Stimulated activated memory B cell treated with anti-CD40 and anti-IgM and Interleukin-4, amounts not matched to agents 10 μg/mL and 1 μg/mL and 100 μg/mL, for 72 hours (primary cell): ENCODE measurements around the gene MUCL3.

Source experiments
- ATAC-seq: fragments of 150-1000 bp; cut with Tn5 transposase; 2 replicates; pipeline ENCODE4 v1.10.0; 2021
- H3K27ac Mint-ChIP-seq: one replicate; pipeline ENCODE4 v1.8.0; 2022; ENCODE audit warnings: mild to moderate bottlenecking, mixed read lengths
- H3K27me3 Mint-ChIP-seq: one replicate; pipeline ENCODE4 v1.8.0; 2022; ENCODE audit warnings: mixed read lengths
- H3K36me3 Mint-ChIP-seq: one replicate; pipeline ENCODE4 v1.8.0; 2022; ENCODE audit warnings: mixed read lengths
- H3K4me1 Mint-ChIP-seq: one replicate; pipeline ENCODE4 v1.8.0; 2022; ENCODE audit warnings: mixed read lengths
- H3K4me3 Mint-ChIP-seq: one replicate; pipeline ENCODE4 v1.8.0; 2022; ENCODE audit warnings: mild to moderate bottlenecking, moderate library complexity, mixed read lengths
- H3K9me3 Mint-ChIP-seq: one replicate; pipeline ENCODE4 v1.8.0; 2022; ENCODE audit warnings: mixed read lengths

MUCL3 gene

DNA sequence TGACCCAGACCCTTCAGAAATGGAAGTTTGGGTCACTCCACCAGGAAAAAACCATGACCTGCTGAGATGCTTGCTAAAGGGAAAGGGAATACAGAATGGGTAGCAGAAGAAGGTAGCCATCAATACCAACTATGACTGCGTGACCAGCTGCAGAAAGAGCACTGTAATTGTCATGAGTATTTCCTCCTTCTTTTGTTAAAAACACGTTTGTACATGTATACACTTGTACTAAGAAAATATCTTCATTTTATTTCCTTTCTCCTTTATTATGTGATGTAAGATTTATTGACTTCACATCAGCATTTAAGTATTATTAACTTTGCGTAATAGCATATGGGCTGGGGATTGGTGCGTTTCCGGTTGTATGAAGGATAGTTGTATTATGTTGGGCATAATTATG lies 30.2 kb downstream of the MUCL3 start:
- H3K27ac Mint-ChIP-seq = no peak overlapping the region
- H3K27me3 Mint-ChIP-seq = peaks cover 33% of the 10 kb centered on the region
- no peaks in the 10 kb centered on the region for H3K9me3 Mint-ChIP-seq
- no peak overlapping the region for H3K4me3 Mint-ChIP-seq
- no peak for ATAC-seq
- peaks cover 15% of the 10 kb centered on the region for H3K4me1 Mint-ChIP-seq
- H3K36me3 Mint-ChIP-seq = no peaks in the 10 kb centered on the region

DNA sequence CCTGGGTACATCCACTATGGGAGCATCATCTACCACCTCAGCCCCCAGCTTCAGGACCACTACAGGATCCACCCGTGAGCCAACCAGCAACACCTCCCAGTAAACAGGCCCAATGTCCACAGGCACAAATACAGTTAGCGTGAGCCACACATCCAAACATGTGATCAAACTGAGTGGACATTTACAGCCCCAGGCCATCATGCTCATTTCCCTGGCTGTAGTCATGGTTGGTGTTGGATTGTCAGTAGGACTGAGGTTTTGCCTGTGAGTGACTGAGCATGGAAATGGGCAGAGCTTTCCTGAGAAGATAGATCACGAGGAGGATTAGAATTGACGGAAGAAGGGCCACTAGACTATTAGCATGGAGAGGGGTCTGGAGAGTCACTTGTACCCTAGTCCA lies 32.0 kb downstream of the MUCL3 start:
- Mint-ChIP-seq H3K4me3 (no peak overlapping the region), H3K36me3 (no peaks in the 10 kb centered on the region), H3K4me1 (peaks cover 15% of the 10 kb centered on the region), H3K9me3 (no peaks in the 10 kb centered on the region), H3K27ac (no peak overlapping the region), H3K27me3 (peaks cover 31% of the 10 kb centered on the region)
- no peak for ATAC-seq

DNA sequence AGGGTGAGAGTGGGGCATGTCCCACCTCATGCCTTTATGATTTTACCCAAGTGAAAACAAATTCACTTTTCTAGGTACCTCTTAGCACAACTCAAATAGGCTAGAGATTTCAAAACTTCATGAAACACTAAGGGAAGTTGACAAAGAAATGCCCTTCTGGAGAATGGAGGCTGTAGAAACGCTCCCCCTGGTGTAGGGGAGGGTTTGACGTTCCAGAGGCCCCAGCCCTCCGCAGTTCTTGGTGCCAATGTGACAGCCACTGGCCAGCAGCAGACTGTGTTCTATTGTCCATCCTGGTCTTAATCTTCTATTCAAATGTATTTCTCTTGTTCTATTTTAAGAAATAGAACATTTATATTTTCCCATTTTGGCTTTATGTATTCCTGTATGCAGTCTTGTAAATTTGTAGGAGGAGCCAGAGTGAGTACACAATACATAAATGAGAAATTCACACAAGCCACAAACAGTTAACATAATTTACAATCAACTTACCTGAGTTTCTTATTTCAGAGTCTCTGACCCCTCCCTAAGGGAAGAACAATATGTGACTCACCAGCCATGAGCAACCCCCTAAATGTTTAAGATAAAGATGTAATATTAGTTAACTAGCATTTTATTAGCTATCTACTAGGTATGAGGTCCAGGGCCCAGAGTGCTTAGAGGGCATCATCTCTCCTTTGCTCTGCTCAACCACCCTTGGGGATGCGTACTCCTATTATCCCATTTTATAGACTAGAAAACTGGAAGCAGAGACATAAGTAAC lies 33.9 kb downstream of the MUCL3 start:
- Mint-ChIP-seq H3K27ac (no peak overlapping the region), H3K4me1 (peaks cover 14% of the 10 kb centered on the region), H3K9me3 (no peaks in the 10 kb centered on the region), H3K27me3 (peaks cover 40% of the 10 kb centered on the region), H3K36me3 (no peaks in the 10 kb centered on the region), H3K4me3 (no peak overlapping the region)
- no peak for ATAC-seq

DNA sequence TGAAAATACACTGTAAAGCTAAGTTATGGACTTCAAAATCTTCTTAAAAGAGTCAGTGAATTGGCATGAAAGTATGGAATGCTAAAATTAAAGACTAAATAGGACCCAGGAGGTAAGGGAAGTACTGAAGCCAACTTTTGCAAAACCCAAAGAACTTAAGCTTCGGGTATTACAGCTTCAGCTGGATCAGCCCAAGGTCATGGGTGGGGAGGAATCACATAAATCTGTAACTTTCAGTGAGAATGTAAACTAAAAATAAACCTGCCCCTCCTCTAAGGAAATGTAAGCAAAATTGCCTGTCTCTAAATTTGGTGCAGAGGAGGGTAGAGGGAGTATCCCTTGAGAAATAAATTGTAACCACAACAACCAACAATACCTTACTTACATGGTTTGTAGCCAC lies 38.4 kb downstream of the MUCL3 start:
- Mint-ChIP-seq H3K9me3 (no peaks in the 10 kb centered on the region), H3K27me3 (peaks cover 53% of the 10 kb centered on the region), H3K36me3 (no peaks in the 10 kb centered on the region), H3K4me3 (no peak overlapping the region), H3K4me1 (peaks cover 7% of the 10 kb centered on the region), H3K27ac (no peak overlapping the region)
- no peak for ATAC-seq

DNA sequence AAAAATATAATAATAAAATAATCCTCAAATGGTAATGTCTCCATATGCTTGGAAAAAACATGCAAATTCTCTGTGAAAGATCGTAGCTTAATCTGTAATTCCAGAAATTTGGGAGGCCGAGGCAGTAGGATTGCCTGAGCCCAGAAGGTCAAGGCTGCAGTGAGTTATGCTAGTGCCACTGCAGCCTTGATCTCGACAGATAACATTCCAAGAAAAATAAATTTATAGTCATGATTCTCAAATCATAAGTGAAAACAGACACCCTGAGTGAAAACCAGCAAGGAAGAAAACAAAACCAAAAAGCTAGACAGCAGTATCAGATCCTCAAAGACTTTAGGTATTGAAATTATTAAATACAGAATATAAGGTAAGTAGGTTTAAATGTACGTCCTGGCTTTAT lies 38.9 kb downstream of the MUCL3 start:
- Mint-ChIP-seq H3K27me3 (peaks cover 53% of the 10 kb centered on the region), H3K4me3 (no peak overlapping the region), H3K4me1 (peaks cover 5% of the 10 kb centered on the region), H3K36me3 (no peaks in the 10 kb centered on the region), H3K9me3 (no peaks in the 10 kb centered on the region), H3K27ac (no peak overlapping the region)
- ATAC-seq = no peak

DNA sequence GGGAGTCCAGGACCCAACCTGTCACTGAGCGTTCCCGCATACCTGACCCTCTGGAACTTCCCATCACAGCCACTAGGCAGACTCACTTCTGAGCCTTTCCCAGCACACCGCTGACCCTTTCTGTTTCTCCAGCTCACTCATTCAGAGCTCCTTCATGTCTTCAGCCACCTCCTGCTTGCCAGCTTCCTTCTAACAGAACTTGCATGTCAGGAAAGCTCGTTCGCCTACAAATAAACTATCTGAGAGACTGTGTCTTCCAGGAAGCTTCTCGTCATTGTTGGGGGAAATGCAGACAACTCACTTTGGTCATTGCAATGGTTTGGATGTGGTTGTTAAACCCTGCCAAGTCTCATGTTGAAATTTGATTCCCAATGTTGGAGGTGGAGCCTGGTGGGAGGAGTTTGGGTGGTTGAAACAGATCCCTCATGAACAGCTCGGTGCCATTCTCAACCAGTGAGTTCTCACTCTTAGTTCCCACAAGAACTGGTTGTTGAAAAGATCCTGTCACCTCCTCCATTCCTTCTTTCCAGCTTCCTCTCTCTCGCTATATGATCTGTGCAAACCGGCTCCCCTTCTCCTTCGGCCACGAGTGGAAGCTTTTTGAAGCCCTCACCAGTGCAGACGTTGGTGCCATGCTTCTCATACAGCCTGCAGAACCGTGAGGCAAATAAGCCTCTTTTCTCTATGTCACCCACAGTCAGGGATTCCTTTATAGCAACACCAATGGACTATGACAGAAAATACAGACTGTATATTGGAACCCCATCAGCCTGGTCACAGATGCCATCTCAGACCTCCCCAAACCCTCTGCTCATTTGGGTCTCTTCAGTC lies 41.4 kb downstream of the MUCL3 start:
- Mint-ChIP-seq H3K9me3 (no peaks in the 10 kb centered on the region), H3K36me3 (no peaks in the 10 kb centered on the region), H3K4me1 (peaks cover 5% of the 10 kb centered on the region), H3K27ac (no peak overlapping the region), H3K4me3 (no peak overlapping the region), H3K27me3 (peaks cover 69% of the 10 kb centered on the region)
- ATAC-seq = no peak

DNA sequence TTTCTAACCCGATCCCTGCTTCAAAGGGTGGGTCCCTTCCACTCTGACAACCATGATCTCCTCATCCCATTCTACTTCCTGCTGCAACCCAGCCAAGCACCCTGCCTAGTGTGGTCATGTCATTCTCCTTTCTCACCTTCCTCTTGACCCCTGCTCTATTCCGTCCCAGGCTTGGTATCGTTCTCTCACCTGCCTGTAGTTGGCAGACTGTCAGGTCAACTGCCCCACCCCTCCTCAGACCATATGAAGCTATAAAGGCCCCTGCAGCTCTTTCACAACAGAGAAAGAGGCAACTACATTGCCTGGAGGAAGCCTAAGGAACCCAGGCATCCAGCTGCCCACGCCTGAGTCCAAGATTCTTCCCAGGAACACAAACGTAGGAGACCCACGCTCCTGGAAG lies 42.7 kb downstream of the MUCL3 start, which contains the start of gene MUC21:
Gene MUC21 (plus strand): TSS at position 280 of the 400 bp plus-strand sequence. CDS start 241 bp downstream, outside the sequence.
- Mint-ChIP-seq H3K27me3 (peaks cover 56% of the 10 kb centered on the region), H3K9me3 (no peaks in the 10 kb centered on the region), H3K4me1 (peaks cover 5% of the 10 kb centered on the region), H3K36me3 (no peaks in the 10 kb centered on the region), H3K27ac (no peak within 1 kb of the TSS), H3K4me3 (no peak within 1 kb of the TSS)
- no peak for ATAC-seq

DNA sequence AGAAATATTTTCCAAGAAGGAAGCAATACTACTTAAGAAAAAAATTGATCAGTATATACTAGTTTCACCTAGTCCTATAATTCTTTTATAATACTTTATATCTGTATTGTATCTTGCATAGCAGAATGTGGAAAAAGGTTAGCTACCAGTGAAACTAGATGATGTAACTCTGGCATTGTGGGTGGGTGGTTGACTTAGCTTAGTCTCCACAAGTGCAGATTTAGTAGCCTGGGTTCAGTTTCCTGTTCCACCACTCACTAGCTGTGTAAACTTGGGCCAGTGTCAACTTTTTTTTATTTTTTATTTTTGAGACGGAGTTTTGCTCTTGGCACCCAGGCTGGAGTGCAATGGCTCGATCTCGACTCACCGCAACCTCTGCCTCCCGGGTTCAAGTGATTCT lies 44.7 kb downstream of the MUCL3 start:
- H3K4me3 Mint-ChIP-seq = no peak overlapping the region
- H3K4me1 Mint-ChIP-seq = peaks cover 7% of the 10 kb centered on the region
- H3K27ac Mint-ChIP-seq = no peak overlapping the region
- H3K36me3 Mint-ChIP-seq = no peaks in the 10 kb centered on the region
- H3K9me3 Mint-ChIP-seq = no peaks in the 10 kb centered on the region
- no peak for ATAC-seq
- peaks cover 52% of the 10 kb centered on the region for H3K27me3 Mint-ChIP-seq

DNA sequence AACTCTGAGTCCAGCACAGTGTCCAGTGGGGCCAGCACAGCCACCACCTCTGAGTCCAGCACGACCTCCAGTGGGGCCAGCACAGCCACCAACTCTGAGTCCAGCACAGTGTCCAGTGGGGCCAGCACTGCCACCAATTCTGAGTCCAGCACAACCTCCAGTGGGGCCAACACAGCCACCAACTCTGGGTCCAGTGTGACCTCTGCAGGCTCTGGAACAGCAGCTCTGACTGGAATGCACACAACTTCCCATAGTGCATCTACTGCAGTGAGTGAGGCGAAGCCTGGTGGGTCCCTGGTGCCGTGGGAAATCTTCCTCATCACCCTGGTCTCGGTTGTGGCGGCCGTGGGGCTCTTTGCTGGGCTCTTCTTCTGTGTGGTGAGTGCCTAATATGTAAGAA lies 46.5 kb downstream of the MUCL3 start:
- no peak overlapping the region for H3K27ac Mint-ChIP-seq
- no peak overlapping the region for H3K4me3 Mint-ChIP-seq
- H3K4me1 Mint-ChIP-seq = peaks cover 12% of the 10 kb centered on the region
- H3K27me3 Mint-ChIP-seq = peaks cover 34% of the 10 kb centered on the region
- H3K9me3 Mint-ChIP-seq = no peaks in the 10 kb centered on the region
- no peaks in the 10 kb centered on the region for H3K36me3 Mint-ChIP-seq
- ATAC-seq = no peak

DNA sequence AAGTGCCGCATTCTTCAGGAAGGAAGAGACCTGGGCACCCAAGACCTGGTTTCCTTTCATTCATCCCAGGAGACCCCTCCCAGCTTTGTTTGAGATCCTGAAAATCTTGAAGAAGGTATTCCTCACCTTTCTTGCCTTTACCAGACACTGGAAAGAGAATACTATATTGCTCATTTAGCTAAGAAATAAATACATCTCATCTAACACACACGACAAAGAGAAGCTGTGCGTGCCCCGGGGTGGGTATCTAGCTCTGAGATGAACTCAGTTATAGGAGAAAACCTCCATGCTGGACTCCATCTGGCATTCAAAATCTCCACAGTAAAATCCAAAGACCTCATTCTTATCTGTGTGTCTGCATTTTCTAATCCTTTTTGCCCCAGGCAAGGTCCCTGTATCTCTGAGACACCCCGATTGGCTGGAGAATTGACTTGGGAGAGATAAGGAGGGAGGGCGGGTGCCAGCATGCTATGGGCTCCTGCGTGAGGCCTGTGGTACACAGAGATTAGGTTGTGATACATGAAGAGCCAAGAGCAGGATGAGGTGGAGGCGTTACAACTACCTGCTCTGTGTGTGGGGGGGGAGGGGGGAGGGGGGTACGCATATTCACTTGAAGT lies 47.5 kb downstream of the MUCL3 start:
- H3K9me3 Mint-ChIP-seq = no peaks in the 10 kb centered on the region
- H3K27me3 Mint-ChIP-seq = peaks cover 24% of the 10 kb centered on the region
- peaks cover 12% of the 10 kb centered on the region for H3K4me1 Mint-ChIP-seq
- no peaks in the 10 kb centered on the region for H3K36me3 Mint-ChIP-seq
- H3K4me3 Mint-ChIP-seq = no peak overlapping the region
- ATAC-seq = no peak
- H3K27ac Mint-ChIP-seq = no peak overlapping the region

DNA sequence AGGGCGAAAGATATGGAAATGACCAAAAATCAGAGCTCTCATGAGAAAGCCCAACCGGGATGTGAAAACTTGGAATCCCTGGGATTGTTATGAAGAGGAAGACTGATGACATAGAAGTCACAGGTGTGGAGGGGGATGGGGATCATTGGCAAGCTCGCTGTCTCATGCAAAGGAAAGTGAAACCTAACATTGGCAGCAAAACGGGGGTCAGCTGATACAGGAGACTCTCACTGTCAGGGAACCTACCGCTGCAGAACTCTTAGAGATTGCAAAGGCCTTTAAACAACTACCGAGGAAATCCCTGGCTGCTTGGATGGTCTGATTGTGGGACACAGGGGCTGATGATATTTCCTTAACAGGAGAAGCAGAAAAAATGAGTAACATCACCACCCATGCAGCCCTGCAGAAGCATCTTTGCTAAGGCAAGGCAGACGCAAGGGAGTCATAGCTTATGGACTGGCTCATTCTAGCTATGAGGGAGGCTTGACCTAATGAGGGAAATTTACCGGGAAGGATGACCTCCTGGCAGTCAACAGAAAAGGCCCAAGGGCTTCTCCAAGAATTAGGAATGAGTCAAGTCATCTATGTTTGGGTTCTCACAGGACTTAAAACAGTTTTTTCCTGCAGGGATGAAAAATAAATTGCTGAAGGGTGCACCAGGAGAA lies 49.8 kb downstream of the MUCL3 start:
- Mint-ChIP-seq H3K36me3 (no peaks in the 10 kb centered on the region), H3K9me3 (no peaks in the 10 kb centered on the region), H3K4me1 (peaks cover 12% of the 10 kb centered on the region), H3K27me3 (peaks cover 8% of the 10 kb centered on the region), H3K27ac (no peak overlapping the region), H3K4me3 (no peak overlapping the region)
- ATAC-seq = no peak

DNA sequence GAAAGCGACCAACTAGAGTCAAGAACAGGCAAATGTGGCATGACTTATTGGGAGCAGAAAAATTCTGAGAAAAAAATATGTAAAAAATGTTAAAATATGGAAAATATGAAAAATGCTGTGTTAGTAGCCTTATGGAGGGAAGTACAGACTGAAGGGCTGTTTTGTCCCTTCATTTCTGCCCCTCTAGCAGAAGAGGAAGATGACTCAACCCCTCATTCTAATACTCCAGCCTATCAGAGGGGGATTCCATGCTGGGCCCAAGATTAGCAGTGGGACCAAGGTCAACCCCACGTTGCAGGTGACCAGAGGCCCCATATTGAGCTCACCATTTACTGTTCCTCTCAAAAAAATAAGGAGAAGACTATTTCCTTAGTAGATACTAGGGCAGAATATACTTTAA lies 51.1 kb downstream of the MUCL3 start:
- Mint-ChIP-seq H3K4me3 (no peak overlapping the region), H3K27me3 (no peaks in the 10 kb centered on the region), H3K27ac (no peak overlapping the region), H3K4me1 (peaks cover 12% of the 10 kb centered on the region), H3K9me3 (no peaks in the 10 kb centered on the region), H3K36me3 (no peaks in the 10 kb centered on the region)
- ATAC-seq = no peak

DNA sequence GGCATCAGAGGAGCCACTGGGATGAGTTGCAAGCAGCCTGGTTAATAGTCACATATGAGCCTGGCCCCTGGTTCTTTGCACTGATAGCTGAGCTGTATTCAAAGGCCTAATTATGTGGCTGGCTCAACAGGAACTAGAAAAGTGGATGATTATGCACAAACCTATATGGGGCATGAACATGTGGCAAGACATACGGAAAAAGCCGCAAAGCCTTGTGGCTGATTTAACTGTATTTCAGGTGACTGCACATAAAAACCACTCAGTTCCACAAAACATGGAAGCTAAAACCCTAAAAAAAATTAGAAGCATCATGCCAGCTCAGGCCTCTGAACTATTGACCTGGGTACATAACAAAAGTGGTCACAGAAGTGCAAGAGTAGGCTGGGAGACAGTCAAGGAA lies 56.5 kb downstream of the MUCL3 start:
- H3K36me3 Mint-ChIP-seq = no peaks in the 10 kb centered on the region
- peaks cover 4% of the 10 kb centered on the region for H3K27me3 Mint-ChIP-seq
- H3K27ac Mint-ChIP-seq = no peak overlapping the region
- H3K9me3 Mint-ChIP-seq = no peaks in the 10 kb centered on the region
- no peaks in the 10 kb centered on the region for H3K4me1 Mint-ChIP-seq
- H3K4me3 Mint-ChIP-seq = no peak overlapping the region
- no peak for ATAC-seq

DNA sequence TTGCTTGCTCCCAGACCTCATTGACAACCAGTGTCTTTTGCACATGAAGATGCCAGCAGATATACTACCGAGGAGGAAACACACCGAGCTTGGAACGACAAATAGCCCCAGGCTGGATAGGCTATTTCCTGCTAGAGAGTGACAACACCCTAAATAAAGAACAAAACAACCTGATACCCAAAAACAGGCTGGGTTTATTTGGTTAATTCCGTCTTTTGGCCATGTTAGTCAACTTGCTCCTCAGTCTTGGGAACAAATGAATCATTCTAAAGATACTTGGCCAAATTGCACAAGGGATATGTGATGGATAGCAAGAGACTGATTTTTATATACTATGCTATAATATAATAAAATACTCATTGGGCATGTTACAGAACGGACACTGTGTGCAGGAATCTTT lies 58.0 kb downstream of the MUCL3 start:
- Mint-ChIP-seq H3K27me3 (peaks cover 15% of the 10 kb centered on the region), H3K27ac (no peak overlapping the region), H3K4me3 (no peak overlapping the region), H3K4me1 (no peaks in the 10 kb centered on the region), H3K36me3 (no peaks in the 10 kb centered on the region), H3K9me3 (no peaks in the 10 kb centered on the region)
- ATAC-seq = no peak
